Measurements from ENCODE around the gene ERO1B.

Gene ERO1B

GRCh38 chr1:236269439-236269838 is 12.3 kb downstream of the ERO1B start:
- DNase-seq (ENCODE audit: low read depth), result no peak
- H3K4me3 ChIP-seq (ENCODE audit: low read depth, low read length), result no peak overlapping the region
- no peak for TF ChIP-seq MYC (IDR thresholded peaks at IDR 0.05; ENCODE audit: low read depth, low read length)
- TF ChIP-seq MAX (IDR thresholded peaks at IDR 0.05; ENCODE audit: low read depth, low read length), result no peak
- TF ChIP-seq, protein P1, sequence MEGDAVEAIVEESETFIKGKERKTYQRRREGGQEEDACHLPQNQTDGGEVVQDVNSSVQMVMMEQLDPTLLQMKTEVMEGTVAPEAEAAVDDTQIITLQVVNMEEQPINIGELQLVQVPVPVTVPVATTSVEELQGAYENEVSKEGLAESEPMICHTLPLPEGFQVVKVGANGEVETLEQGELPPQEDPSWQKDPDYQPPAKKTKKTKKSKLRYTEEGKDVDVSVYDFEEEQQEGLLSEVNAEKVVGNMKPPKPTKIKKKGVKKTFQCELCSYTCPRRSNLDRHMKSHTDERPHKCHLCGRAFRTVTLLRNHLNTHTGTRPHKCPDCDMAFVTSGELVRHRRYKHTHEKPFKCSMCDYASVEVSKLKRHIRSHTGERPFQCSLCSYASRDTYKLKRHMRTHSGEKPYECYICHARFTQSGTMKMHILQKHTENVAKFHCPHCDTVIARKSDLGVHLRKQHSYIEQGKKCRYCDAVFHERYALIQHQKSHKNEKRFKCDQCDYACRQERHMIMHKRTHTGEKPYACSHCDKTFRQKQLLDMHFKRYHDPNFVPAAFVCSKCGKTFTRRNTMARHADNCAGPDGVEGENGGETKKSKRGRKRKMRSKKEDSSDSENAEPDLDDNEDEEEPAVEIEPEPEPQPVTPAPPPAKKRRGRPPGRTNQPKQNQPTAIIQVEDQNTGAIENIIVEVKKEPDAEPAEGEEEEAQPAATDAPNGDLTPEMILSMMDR (IDR thresholded peaks at IDR 0.05; ENCODE audit: low read depth, low read length), result no peak
- TF ChIP-seq POLR2A (IDR thresholded peaks at IDR 0.05; ENCODE audit: extremely low read depth, insufficient read length), result no peak

GRCh38 chr1:236261898-236262297 is 19.9 kb downstream of the ERO1B start:
- no peak for DNase-seq (ENCODE audit: low read depth)
- no peak overlapping the region for H3K4me3 ChIP-seq (ENCODE audit: low read depth, low read length)
- TF ChIP-seq MYC (IDR thresholded peaks at IDR 0.05; ENCODE audit: low read depth, low read length) (no peak), POLR2A (IDR thresholded peaks at IDR 0.05; ENCODE audit: extremely low read depth, insufficient read length) (no peak), MAX (IDR thresholded peaks at IDR 0.05; ENCODE audit: low read depth, low read length) (no peak)
- TF ChIP-seq, protein P1 (IDR thresholded peaks at IDR 0.05; ENCODE audit: low read depth, low read length), result no peak

GRCh38 chr1:236261033-236261432 is 20.7 kb downstream of the ERO1B start:
- DNase-seq (ENCODE audit: low read depth), result no peak
- no peak overlapping the region for H3K4me3 ChIP-seq (ENCODE audit: low read depth, low read length)
- TF ChIP-seq MYC (IDR thresholded peaks at IDR 0.05; ENCODE audit: low read depth, low read length) (no peak), POLR2A (IDR thresholded peaks at IDR 0.05; ENCODE audit: extremely low read depth, insufficient read length) (no peak), MAX (IDR thresholded peaks at IDR 0.05; ENCODE audit: low read depth, low read length) (no peak)
- TF ChIP-seq, protein P1 (IDR thresholded peaks at IDR 0.05; ENCODE audit: low read depth, low read length), result no peak

DNA sequence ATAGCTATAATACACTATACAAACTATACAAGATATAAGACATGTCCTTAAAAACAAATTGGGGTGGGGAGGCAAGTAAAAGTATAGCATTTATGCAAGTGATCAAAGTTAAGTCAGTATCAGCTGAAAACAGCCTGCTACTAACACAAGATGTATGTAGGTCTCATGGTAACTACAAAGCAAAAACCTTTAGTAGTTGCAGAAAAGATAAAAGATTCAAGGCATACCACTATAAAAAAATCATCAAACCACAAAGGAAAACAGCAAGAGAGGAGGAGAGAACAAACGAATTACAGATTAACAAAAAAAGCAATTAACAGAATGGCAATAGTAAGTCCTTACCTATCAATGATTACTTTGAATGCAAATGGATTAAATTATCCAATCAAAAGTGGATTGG is 22.7 kb downstream of the ERO1B start:
- H3K4me3 ChIP-seq (ENCODE audit: low read depth, low read length), result no peak overlapping the region
- TF ChIP-seq, protein P1 (IDR thresholded peaks at IDR 0.05; ENCODE audit: low read depth, low read length), result no peak
- TF ChIP-seq MAX (IDR thresholded peaks at IDR 0.05; ENCODE audit: low read depth, low read length) (no peak), MYC (IDR thresholded peaks at IDR 0.05; ENCODE audit: low read depth, low read length) (no peak), POLR2A (IDR thresholded peaks at IDR 0.05; ENCODE audit: extremely low read depth, insufficient read length) (no peak)
- no peak for DNase-seq (ENCODE audit: low read depth)

DNA sequence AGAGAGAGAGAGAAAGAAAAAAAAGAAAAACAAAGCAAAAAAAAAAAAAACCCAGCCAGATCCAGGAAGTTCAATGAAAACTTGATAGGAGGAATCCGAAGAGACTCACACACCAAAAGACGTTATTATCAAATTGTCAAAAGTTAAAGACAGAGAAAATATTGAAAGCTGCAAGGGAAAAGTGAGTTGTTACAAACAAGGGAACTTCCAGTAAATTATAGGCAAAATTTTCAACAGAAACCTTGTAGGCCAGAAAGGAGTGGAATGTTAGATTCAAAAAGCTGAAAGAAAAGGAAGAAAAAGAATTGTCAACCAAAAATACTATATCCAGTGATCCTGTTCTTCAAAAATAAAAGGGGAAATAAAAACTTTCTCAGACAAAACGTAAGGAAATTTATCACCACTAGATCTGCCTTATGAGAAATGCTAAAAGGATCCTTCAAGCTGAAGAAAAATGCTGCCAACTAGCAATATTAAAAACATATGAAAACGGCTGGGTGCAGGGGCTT is 23.6 kb downstream of the ERO1B start:
- H3K4me3 ChIP-seq (ENCODE audit: low read depth, low read length), result no peak overlapping the region
- DNase-seq (ENCODE audit: low read depth), result no peak
- TF ChIP-seq MAX (IDR thresholded peaks at IDR 0.05; ENCODE audit: low read depth, low read length) (no peak), POLR2A (IDR thresholded peaks at IDR 0.05; ENCODE audit: extremely low read depth, insufficient read length) (no peak)

DNA sequence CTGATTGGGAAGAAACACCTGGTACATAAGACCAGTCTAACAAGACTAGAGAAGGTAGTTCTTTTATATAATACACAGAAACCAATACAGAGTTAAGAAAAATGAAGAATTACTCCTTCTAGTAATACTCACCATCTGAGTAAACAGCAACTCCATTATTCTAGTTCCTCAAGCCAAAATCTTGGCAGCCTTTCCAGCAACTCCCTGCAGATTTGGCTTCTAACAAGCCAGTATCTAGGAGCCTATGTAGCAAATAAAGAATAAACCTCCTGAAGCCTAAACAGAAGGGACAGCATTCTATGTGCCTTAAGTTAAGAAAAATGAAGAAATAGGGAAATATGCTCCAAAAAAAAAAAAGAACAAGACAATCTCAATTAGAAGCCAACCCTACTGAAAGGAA is 24.5 kb downstream of the ERO1B start:
- no peak overlapping the region for H3K4me3 ChIP-seq (ENCODE audit: low read depth, low read length)
- no peak for DNase-seq (ENCODE audit: low read depth)
- TF ChIP-seq MYC (IDR thresholded peaks at IDR 0.05; ENCODE audit: low read depth, low read length) (no peak), POLR2A (IDR thresholded peaks at IDR 0.05; ENCODE audit: extremely low read depth, insufficient read length) (no peak), MAX (IDR thresholded peaks at IDR 0.05; ENCODE audit: low read depth, low read length) (no peak)
- TF ChIP-seq, protein P1 (IDR thresholded peaks at IDR 0.05; ENCODE audit: low read depth, low read length), result no peak
